Skeletal muscle tissue (tissue), 4 donors: ENCODE data around the gene C1S. TPM values are rescaled to one million over a fixed set of nuclear protein-coding genes. Genes with fewer than 3 reads are reported as not detected.
"Not testable (repeated sequence)": the region's sequence is repeated elsewhere in the genome, so short reads cannot be mapped to it uniquely, and the experiment has no call there.

ENCODE experiments used
- H3K27ac ChIP-seq: one replicate; pipeline ENCODE4 v1.7.0; 2013; ENCODE audit warnings: mild to moderate bottlenecking, low read depth, low read length, inconsistent platforms
- H3K27me3 ChIP-seq, 3 donors: one replicate each; pipeline ENCODE4 v1.7.0; 2013; ENCODE audit warnings: low read length in 3 of 3; ENCODE audit not compliant: control insufficient read depth in 3 of 3, insufficient read depth in 3 of 3
- H3K36me3 ChIP-seq, 3 donors: one replicate each; pipeline ENCODE4 v1.7.0; 2013; ENCODE audit warnings: low read length in 3 of 3; ENCODE audit not compliant: control insufficient read depth in 3 of 3, insufficient read depth in 3 of 3
- H3K4me1 ChIP-seq, 3 donors: one replicate each; pipeline ENCODE4 v1.7.0; 2013; ENCODE audit warnings: low read length in 3 of 3, mild to moderate bottlenecking in 3 of 3; ENCODE audit not compliant: control insufficient read depth in 3 of 3, insufficient read depth in 3 of 3
- H3K4me3 ChIP-seq, 3 donors: one replicate each; pipeline ENCODE4 v1.7.0; 2013; ENCODE audit warnings: low read length in 3 of 3
- H3K9ac ChIP-seq, 3 donors: one replicate each; pipeline ENCODE4 v1.7.0; 2013; ENCODE audit warnings: low read length in 3 of 3, mild to moderate bottlenecking in 3 of 3, moderate library complexity in 2 of 3, low read depth in 1 of 3
- H3K9me3 ChIP-seq, 3 donors: one replicate each; pipeline ENCODE4 v1.7.0; 2013; ENCODE audit warnings: low read length in 3 of 3; ENCODE audit not compliant: control insufficient read depth in 3 of 3
- total RNA-seq: library from RNA; depleted of rRNA; stranded (reverse); fragments of >200 nt; gene quantifications from one replicate; pipeline ENCODE4 v1.2.3, GENCODE V29; 2014
- donor health status: Osteomylitis.

The C1S gene
- total RNA-seq: 89.8 TPM

DNA sequence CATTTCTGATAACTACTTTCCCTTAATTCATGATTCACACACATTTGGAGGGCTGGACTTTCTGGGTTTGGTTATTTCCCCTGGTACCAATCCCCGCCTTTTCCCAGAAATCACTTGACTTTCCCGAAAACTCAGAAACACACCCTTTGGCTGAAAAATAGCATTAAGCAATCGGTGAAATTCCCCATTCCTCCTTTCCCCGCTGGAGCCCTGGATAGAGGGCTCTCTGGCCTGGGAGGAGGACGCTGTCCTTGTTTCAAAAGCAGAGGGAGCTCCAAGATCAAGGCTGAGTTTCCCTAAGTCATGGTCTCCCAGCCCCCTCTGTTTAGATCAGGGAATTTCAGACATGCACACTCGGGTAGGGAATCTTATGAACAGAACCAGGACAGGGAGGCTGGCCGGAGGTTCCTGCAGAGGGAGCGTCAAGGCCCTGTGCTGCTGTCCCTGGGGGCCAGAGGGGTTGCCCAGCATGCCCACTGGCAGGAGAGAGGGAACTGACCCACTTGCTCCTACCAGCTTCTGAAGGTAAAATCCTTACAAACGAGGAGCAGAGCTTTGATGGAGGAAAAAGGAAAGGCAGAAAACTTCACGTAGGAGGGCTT, at the start of gene C1S:
Gene C1S (plus strand): TSS at position 366 of the 602 bp plus-strand sequence. CDS start 1,195 bp downstream, outside the sequence.
- Histone ChIP-seq H3K9ac (peak within 1 kb of the TSS; percentile 69 to 83 (median 71)), H3K9me3 (no peaks in the 10 kb centered on the region), H3K27ac (peak within 1 kb of the TSS; percentile 90), H3K4me3 (peak within 1 kb of the TSS; percentile 65 to 76 (median 74)), H3K27me3 (no peaks in the 10 kb centered on the region), H3K36me3 (peaks cover 0 to 16% (median 13%) of the 10 kb centered on the region in 3 donors), H3K4me1 (peaks cover 19 to 37% (median 26%) of the 10 kb centered on the region in 3 donors)

DNA sequence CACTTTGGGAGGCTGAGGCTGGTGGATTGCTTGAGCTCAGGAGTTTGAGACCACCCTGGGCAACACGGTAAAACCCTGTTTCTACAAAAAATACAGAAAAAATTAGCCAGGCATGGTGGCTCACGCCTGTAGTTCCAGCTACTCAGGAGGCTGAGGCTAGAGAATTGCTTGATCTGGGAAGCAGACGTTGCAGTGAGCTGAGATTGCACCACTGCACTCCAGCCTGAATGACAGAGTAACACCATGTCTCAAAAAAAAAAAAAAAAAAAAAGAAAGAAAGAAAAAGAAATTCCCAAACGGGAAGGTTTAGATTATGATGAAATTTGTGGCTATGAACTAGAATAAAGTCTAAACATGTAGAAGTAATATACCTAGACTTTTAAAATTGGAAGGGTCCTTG, 49.1 kb upstream of the C1S start:
- peaks cover 35 to 65% (median 64%) of the 10 kb centered on the region in 3 donors for H3K4me1 ChIP-seq
- not testable (repeated sequence) for H3K4me3 ChIP-seq, H3K27me3 ChIP-seq, H3K9ac ChIP-seq, H3K9me3 ChIP-seq
- peaks cover 0 to 17% (median 7%) of the 10 kb centered on the region in 3 donors for H3K36me3 ChIP-seq
- H3K27ac ChIP-seq: peak overlapping the region; percentile 78

DNA sequence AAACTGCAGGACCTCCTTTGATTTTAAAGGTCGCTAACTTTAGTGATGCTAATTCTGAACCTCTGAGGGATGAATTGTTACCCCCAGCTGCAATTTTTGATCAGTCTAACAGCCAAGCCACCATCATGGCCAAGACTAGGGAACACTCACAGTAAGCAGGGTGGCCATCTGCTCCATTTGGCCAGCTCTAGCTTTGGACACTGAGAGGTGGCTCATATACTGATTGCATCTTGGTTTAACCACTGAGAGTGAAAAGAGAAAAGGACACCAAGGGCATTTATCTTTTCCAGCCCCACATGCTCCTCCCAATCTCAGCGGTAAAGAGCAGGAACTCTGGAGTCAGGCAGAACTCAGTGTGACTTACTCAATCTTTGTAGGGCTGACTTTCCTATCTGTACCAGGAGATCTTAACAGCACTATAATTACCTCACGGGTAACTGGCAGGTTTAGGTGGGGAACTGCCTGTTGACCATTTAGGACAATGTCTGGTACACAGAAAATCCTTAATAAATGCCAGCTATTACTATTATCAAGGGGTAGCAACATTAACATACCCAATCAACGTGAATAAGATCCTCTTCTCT, 48.4 kb upstream of the C1S start:
- H3K4me1 ChIP-seq: peaks cover 36 to 65% (median 63%) of the 10 kb centered on the region in 3 donors
- peak overlapping the region in 2 of 3 donors; percentile 39 to 58 for H3K9ac ChIP-seq
- H3K36me3 ChIP-seq: peaks cover 0 to 17% (median 7%) of the 10 kb centered on the region in 3 donors
- H3K9me3 ChIP-seq: no peaks in the 10 kb centered on the region
- peak overlapping the region in 1 of 3 donors; percentile 33 for H3K4me3 ChIP-seq
- no peaks in the 10 kb centered on the region for H3K27me3 ChIP-seq
- H3K27ac ChIP-seq: peak overlapping the region; percentile 78

DNA sequence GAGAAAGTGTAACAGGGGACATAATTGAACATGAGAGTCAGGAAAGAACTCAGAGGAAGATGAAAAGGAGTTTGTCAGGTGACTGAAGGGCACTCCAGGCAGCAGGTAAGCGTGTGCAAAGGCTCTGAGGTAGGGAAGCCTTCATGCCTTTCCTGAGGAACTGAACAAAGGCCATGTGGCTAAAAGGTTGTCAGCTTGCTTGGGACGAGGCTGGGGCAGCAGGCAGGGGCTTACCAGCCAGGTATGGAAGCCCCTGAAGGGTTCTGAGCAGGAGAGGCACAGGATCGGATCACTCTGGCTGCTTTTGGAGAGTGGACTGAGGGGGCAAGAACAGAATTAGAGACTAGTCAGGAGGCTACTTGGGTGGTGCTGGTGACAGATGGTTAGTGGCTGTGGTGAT, 47.4 kb upstream of the C1S start:
- no peak overlapping the region for H3K4me3 ChIP-seq
- H3K9ac ChIP-seq: peak overlapping the region in 1 of 3 donors; percentile 48
- no peaks in the 10 kb centered on the region for H3K9me3 ChIP-seq
- H3K27ac ChIP-seq: peak overlapping the region; percentile 78
- peaks cover 41 to 68% (median 61%) of the 10 kb centered on the region in 3 donors for H3K4me1 ChIP-seq
- no peaks in the 10 kb centered on the region for H3K27me3 ChIP-seq
- peaks cover 0 to 17% (median 7%) of the 10 kb centered on the region in 3 donors for H3K36me3 ChIP-seq

DNA sequence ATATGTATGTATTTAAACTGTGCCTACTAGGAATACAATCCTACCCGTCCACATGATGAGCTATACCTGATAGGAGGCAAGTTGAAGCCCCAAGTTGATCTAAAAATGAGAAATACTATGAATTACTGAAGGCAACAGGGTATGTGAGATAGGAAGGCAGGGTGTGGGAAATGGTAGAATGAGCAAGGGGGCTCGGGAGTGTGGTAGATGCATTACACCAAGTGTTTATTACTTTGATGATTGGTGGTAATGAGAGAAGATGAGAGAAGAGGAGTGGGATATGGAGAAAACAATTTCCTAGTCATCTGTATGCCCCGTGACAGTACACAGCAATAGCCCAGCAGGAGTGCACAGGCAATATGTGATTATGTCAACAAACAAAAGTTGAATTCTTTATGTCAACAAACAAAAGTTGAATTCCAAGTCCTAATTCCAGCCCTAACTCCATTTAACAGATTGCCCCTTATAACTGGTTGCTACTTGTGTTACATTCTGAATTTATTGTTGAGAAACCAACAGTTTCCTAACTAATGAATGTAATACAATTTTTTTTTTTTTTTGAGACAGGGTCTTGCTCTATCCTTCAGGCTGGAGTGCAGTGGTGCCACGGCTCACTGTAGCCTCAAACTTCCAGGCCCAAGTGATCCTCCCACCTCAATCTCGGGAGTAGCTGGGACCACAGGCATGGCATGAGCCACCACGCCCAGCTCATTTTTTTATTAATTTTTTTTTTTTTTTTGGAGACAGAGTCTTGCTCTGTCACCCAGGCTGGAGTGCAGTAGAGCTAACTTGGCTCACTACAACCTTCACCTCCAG, 44.8 kb upstream of the C1S start:
- Histone ChIP-seq H3K4me1 (peaks cover 34 to 58% (median 47%) of the 10 kb centered on the region in 3 donors), H3K4me3 (peak overlapping the region in 1 of 3 donors; percentile 39), H3K9ac (peak overlapping the region in 1 of 3 donors; percentile 2), H3K27ac (no peak overlapping the region), H3K36me3 (peaks cover 0 to 11% (median 7%) of the 10 kb centered on the region in 3 donors), H3K9me3 (no peaks in the 10 kb centered on the region), H3K27me3 (no peaks in the 10 kb centered on the region)

DNA sequence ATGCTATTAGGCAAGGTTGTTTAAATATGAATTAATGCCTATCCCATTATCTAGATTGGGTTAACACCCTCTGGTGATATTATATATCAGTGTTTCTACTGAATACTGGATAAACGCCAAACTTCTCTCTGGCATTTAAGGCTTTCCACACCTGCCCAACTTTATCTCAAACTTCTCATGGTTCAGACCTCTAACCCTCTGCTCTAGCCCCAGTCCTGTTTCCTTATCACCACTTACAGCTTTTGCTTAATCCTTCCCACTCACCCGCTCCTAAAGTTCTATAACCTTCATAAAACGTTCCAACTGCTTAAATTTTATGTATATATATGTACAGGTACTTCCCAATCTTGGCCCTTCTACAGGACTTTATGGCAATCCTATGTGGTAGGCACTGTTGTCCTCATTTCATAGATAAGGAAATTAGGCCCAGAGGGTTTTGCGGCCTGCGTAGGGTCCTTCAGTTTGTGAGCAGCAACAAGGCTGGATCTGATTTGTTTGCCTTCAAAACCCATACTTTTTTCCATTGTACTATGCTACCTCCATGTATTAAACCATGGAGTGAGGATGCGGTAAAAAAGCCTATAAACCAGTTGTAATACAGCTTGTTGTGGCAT, 43.5 kb upstream of the C1S start:
- Histone ChIP-seq H3K4me1 (peaks cover 30 to 45% (median 40%) of the 10 kb centered on the region in 3 donors), H3K9me3 (no peaks in the 10 kb centered on the region), H3K9ac (peak overlapping the region; percentile 89 to 97 (median 96)), H3K27ac (peak overlapping the region; percentile 98), H3K27me3 (no peaks in the 10 kb centered on the region), H3K4me3 (peak overlapping the region; percentile 88 to 94 (median 94)), H3K36me3 (peaks cover 0 to 11% (median 7%) of the 10 kb centered on the region in 3 donors)

DNA sequence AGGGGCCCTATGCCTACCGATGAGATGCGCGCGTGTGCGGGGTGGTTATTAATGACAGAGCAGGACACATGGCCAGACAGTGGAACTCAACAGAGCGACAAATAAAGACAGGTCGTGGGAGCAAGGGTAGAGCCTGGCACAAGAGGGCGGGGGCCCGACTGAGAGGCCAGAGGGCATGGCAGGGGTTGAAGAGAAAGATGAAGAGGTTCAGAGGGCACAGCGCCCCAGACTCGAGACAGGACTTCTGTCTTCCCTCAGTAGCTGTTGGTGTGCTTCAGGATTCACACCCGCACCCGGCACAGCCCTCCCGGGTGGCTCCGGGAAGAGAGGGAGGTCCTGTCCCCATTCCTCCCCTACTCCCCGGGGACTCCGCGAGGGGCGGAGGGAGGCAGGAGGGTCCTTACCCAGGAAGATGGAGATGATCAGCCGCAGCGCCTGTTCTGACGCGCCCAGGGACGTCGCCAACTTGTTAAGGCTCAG, 42.6 kb upstream of the C1S start:
- peaks cover 24 to 38% (median 31%) of the 10 kb centered on the region in 3 donors for H3K4me1 ChIP-seq
- peak overlapping the region; percentile 98 for H3K27ac ChIP-seq
- H3K27me3 ChIP-seq: no peaks in the 10 kb centered on the region
- peak overlapping the region; percentile 89 to 97 (median 96) for H3K9ac ChIP-seq
- peak overlapping the region; percentile 88 to 94 (median 94) for H3K4me3 ChIP-seq
- H3K36me3 ChIP-seq: peaks cover 0 to 10% (median 6%) of the 10 kb centered on the region in 3 donors
- no peaks in the 10 kb centered on the region for H3K9me3 ChIP-seq

DNA sequence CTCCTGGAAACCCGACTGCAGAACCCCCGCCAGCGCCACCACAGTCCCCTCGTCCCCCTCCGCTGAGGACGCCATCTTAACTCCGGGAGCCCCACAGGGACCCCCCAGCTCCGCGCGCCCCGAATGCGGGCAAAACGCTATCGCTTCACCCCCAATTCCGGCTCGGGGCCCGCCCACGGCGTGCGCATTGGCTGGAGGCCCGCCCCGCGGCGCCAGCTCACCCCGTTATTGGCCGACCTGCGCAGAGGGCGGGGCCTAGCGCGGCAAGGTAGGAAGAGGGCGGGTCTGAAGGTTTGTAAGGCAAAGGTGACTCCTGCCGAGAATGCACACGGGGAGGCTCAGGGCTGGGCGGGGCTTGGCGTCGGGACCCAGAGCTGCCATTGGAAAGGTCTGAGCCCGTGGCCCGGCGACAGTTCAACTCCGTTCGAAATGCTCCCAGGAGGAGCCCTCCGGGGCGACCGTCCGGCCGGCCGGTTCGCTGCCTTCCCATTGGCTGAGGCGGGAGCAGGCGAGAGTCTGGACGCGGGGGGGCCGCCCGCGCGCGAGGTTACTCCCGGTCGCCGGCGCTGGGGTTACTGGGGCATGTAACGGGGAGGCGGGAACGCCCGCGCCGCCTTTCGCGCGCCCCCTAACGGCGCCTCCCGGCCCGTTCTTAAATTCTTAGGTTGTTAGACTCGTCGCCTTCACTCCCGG, 42.0 kb upstream of the C1S start, which contains the start of gene LPCAT3:
Gene LPCAT3 (minus strand): TSS at position 127 of the 693 bp plus-strand sequence. CDS start 52 bp downstream, at position 75.
- no peaks in the 10 kb centered on the region for H3K27me3 ChIP-seq
- no peaks in the 10 kb centered on the region for H3K9me3 ChIP-seq
- H3K36me3 ChIP-seq: peaks cover 0 to 5% (median 0%) of the 10 kb centered on the region in 3 donors
- peak within 1 kb of the TSS; percentile 89 to 97 (median 96) for H3K9ac ChIP-seq
- peak within 1 kb of the TSS; percentile 98 for H3K27ac ChIP-seq
- peak within 1 kb of the TSS; percentile 88 to 94 (median 94) for H3K4me3 ChIP-seq
- H3K4me1 ChIP-seq: peaks cover 24 to 32% (median 25%) of the 10 kb centered on the region in 3 donors
